ENCODE results near the gene DLG1. TPM values are rescaled to one million over a fixed set of nuclear protein-coding genes. Genes with fewer than 3 reads are reported as not detected.
A peak's percentile ranks its signal among the peaks of the same experiment; 100 is the strongest.

Gene DLG1
- total and polyA plus RNA-seq, 2 donors from 2014 or later = 19.4 to 101 TPM

DNA sequence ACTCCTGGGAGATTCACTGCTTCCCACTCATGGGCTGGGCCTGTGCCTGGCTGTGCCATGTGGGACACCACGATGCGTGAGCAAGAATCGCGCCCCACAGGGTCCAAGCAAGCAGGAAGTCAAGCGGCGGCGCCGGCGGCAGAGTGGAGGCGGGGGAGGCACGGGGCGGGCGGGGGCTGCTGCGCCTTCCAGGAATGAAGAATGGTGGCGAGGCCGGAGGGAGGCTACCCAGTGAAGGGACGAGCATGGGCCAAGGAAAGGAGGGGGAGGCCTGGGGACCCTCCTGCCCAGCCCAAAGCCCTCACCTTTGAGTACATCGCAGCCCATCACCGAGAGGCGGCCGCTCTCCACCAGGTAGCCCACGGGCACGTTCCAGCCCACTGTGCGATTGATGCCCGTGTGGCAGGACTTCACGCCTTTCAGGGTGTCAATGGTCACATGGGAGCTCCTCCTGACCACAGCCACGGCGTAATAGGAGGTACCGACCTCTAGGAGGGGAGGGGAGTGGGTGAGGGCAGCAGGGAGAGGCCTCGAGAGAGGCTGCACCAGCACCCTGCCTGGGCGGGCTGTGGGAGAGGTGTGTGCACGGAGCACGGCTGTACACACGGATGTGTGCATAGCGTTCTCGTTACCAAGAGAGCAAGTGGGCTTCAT, 274.3 kb downstream of the DLG1 start:
- Histone ChIP-seq H3K9ac (ENCODE audit: low read length in 3 of 3) (no peak overlapping the region), H3K9me3 (ENCODE audit: control insufficient read depth in 2 of 3, insufficient read depth in 1 of 3, low read length in 3 of 3) (no peaks in the 10 kb centered on the region), H3K4me1 (ENCODE audit: control insufficient read depth in 2 of 3, insufficient read depth in 2 of 3, low read depth in 1 of 3, low read length in 3 of 3) (peaks cover 0 to 2% (median 0%) of the 10 kb centered on the region in 3 donors), H3K27me3 (ENCODE audit: control insufficient read depth, insufficient read depth, low read length) (no peaks in the 10 kb centered on the region), H3K27ac (ENCODE audit: low read depth in 2 of 2, low read length in 2 of 2) (no peak overlapping the region), H3K36me3 (ENCODE audit: control insufficient read depth in 2 of 3, insufficient read depth in 3 of 3, low read length in 3 of 3) (no peaks in the 10 kb centered on the region), H3K4me3 (ENCODE audit: low read length in 3 of 3) (no peak overlapping the region)
- no peak for FAIRE-seq
- DNase-seq = peak in 3 of 5 donors; percentile 43 to 60 (median 55)
- intact Hi-C loops (cut with DNase I) = no loop called here
- no peak for TF ChIP-seq CTCF (IDR thresholded peaks at IDR 0.05; ENCODE audit: borderline replicate concordance, extremely low read depth, insufficient read depth)

- H3K36me3 ChIP-seq (ENCODE audit: control insufficient read depth in 2 of 3, insufficient read depth in 3 of 3, low read length in 3 of 3) = no peaks in the 10 kb centered on the region
- H3K9ac ChIP-seq (ENCODE audit: low read length in 3 of 3) = no peak overlapping the region
- H3K4me3 ChIP-seq (ENCODE audit: low read length in 3 of 3) = no peak overlapping the region
- H3K9me3 ChIP-seq (ENCODE audit: control insufficient read depth in 2 of 3, insufficient read depth in 1 of 3, low read length in 3 of 3) = no peaks in the 10 kb centered on the region
- no peak overlapping the region for H3K27ac ChIP-seq (ENCODE audit: low read depth in 2 of 2, low read length in 2 of 2)
- FAIRE-seq = no peak
- DNase-seq = peak in 4 of 5 donors; percentile 50 to 81 (median 70)
- intact Hi-C loops (cut with DNase I) = no loop called here
- no peak for TF ChIP-seq CTCF (IDR thresholded peaks at IDR 0.05; ENCODE audit: borderline replicate concordance, extremely low read depth, insufficient read depth)
- H3K4me1 ChIP-seq (ENCODE audit: control insufficient read depth in 2 of 3, insufficient read depth in 2 of 3, low read depth in 1 of 3, low read length in 3 of 3) = no peaks in the 10 kb centered on the region
- no peaks in the 10 kb centered on the region for H3K27me3 ChIP-seq (ENCODE audit: control insufficient read depth, insufficient read depth, low read length)
These were observed 275.0 kb downstream of the DLG1 start for GRCh38 chr3:197023241-197023997.

GRCh38 chr3:197022405-197023231, 275.8 kb downstream of the DLG1 start:
- H3K4me1 ChIP-seq (ENCODE audit: control insufficient read depth in 2 of 3, insufficient read depth in 2 of 3, low read depth in 1 of 3, low read length in 3 of 3) = no peaks in the 10 kb centered on the region
- intact Hi-C loops (cut with DNase I) = no loop called here
- no peak overlapping the region for H3K4me3 ChIP-seq (ENCODE audit: low read length in 3 of 3)
- DNase-seq = peak in 1 of 5 donors; percentile 66
- no peak overlapping the region for H3K27ac ChIP-seq (ENCODE audit: low read depth in 2 of 2, low read length in 2 of 2)
- no peaks in the 10 kb centered on the region for H3K9me3 ChIP-seq (ENCODE audit: control insufficient read depth in 2 of 3, insufficient read depth in 1 of 3, low read length in 3 of 3)
- no peak for FAIRE-seq
- no peaks in the 10 kb centered on the region for H3K36me3 ChIP-seq (ENCODE audit: control insufficient read depth in 2 of 3, insufficient read depth in 3 of 3, low read length in 3 of 3)
- H3K27me3 ChIP-seq (ENCODE audit: control insufficient read depth, insufficient read depth, low read length) = no peaks in the 10 kb centered on the region
- no peak overlapping the region for H3K9ac ChIP-seq (ENCODE audit: low read length in 3 of 3)
- no peak for TF ChIP-seq CTCF (IDR thresholded peaks at IDR 0.05; ENCODE audit: borderline replicate concordance, extremely low read depth, insufficient read depth)
